ENCODE data around the gene PDZD7. TPM values are rescaled to one million over a fixed set of nuclear protein-coding genes. Genes with fewer than 3 reads are reported as not detected.

PDZD7 gene
- total RNA-seq, 1 donor from 2014 or later = 0.27 TPM

DNA sequence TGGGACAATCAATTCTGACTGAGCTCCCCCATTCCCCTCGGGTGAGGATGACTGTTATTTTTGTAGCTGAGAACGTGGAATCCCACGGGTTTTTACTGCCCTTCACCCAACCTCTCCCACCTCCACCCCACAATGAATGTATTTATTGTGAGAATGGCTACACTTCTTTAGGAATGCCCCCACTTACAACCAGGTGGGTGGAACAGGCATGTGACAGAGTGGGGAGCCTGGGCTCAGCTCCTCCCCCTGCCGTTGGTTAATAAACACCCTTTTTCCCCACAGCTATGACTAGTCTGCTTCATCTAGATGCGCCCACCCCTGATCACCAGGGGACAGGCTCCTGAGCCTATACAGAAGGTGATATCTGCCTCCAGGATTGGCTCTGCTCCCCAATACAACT is 45.6 kb downstream of the PDZD7 start:
- DNase-seq = no peak
- Histone ChIP-seq H3K36me3 (peaks cover 39% of the 10 kb centered on the region), H3K27me3 (ENCODE audit: low read depth) (no peaks in the 10 kb centered on the region), H3K9me3 (replicated peaks) (no peaks in the 10 kb centered on the region), H3K4me3 (no peak overlapping the region), H3K4me1 (peaks cover 40% of the 10 kb centered on the region), H3K27ac (replicated peaks) (no peak overlapping the region)
- TF ChIP-seq, protein P1, sequence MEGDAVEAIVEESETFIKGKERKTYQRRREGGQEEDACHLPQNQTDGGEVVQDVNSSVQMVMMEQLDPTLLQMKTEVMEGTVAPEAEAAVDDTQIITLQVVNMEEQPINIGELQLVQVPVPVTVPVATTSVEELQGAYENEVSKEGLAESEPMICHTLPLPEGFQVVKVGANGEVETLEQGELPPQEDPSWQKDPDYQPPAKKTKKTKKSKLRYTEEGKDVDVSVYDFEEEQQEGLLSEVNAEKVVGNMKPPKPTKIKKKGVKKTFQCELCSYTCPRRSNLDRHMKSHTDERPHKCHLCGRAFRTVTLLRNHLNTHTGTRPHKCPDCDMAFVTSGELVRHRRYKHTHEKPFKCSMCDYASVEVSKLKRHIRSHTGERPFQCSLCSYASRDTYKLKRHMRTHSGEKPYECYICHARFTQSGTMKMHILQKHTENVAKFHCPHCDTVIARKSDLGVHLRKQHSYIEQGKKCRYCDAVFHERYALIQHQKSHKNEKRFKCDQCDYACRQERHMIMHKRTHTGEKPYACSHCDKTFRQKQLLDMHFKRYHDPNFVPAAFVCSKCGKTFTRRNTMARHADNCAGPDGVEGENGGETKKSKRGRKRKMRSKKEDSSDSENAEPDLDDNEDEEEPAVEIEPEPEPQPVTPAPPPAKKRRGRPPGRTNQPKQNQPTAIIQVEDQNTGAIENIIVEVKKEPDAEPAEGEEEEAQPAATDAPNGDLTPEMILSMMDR (IDR thresholded peaks at IDR 0.05; ENCODE audit: borderline replicate concordance) = no peak
- intact Hi-C loops (cut with micrococcal nuclease) = no loop called here

DNA sequence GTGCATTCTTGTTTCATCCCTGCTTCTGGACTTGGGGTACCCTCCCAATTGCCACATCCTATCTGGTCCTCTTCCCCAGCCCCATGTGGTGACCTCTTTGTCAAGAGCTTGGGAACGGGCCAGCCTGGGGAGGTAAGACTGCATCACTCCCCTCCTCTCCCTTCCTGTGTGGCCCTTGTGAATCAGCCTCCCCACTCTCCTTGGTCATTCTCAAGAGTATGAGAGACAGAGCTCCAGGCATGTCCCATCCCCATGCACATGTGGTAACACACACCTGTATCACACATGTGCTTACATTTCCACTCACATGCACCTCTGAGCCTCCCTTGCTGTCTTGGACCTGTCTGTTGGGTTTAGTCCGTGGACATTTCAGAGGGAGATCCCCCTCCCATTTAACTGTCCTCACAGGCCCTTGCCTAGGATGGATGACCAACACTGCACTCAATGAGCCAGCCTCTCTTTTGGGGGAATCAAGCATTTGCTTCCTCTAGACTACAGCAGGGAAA is 46.2 kb downstream of the PDZD7 start:
- DNase-seq = no peak
- no peaks in the 10 kb centered on the region for H3K27me3 ChIP-seq (ENCODE audit: low read depth)
- TF ChIP-seq, protein P1 (IDR thresholded peaks at IDR 0.05; ENCODE audit: borderline replicate concordance) = no peak
- H3K27ac ChIP-seq (replicated peaks) = no peak overlapping the region
- H3K36me3 ChIP-seq = peaks cover 40% of the 10 kb centered on the region
- peaks cover 40% of the 10 kb centered on the region for H3K4me1 ChIP-seq
- no peak overlapping the region for H3K4me3 ChIP-seq
- H3K9me3 ChIP-seq (replicated peaks) = no peaks in the 10 kb centered on the region
- intact Hi-C loops (cut with micrococcal nuclease) = no loop called here

DNA sequence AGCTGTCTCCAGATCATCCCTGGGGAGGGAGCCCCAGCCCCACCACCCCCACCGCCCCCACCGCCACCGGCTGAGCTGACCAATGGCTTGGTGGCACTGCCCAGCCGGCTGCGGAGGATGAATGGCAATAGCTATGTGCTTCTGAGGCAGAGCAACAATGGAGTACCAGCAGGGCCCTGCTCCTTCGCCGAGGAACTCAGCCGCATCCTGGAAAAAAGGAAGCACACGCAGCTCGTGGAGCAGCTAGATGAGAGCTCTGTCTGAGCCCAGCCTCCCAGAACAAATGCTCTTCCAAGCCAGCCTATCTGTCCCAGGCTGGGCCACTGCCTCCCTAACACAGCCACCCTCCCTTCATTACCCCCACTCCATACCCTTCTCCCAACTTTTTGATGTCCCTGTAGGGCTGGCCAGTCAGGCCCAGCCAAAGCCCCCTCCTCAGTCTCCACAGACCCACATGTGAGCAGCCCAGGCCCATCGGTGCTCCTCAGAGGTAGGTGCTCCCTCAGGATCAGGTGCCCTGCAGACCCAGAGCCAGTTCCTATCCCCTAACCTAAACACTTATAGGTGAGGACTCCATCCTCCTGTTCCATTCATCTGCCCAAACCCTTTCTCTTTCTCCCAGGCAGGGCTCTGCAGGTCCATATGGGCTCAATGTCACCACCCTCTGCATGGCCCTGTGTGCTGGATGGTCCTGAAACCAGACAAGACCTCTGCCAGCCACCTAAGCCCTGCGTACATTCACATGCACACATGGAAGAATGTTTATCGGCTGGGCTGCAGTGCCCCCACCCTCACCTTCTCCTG is 46.9 kb downstream of the PDZD7 start:
- no peak overlapping the region for H3K27ac ChIP-seq (replicated peaks)
- peaks cover 39% of the 10 kb centered on the region for H3K36me3 ChIP-seq
- peaks cover 35% of the 10 kb centered on the region for H3K4me1 ChIP-seq
- TF ChIP-seq, protein P1 (IDR thresholded peaks at IDR 0.05; ENCODE audit: borderline replicate concordance) = no peak
- DNase-seq = no peak
- no peak overlapping the region for H3K4me3 ChIP-seq
- no peaks in the 10 kb centered on the region for H3K9me3 ChIP-seq (replicated peaks)
- intact Hi-C loops (cut with micrococcal nuclease) = no loop called here
- no peaks in the 10 kb centered on the region for H3K27me3 ChIP-seq (ENCODE audit: low read depth)

DNA sequence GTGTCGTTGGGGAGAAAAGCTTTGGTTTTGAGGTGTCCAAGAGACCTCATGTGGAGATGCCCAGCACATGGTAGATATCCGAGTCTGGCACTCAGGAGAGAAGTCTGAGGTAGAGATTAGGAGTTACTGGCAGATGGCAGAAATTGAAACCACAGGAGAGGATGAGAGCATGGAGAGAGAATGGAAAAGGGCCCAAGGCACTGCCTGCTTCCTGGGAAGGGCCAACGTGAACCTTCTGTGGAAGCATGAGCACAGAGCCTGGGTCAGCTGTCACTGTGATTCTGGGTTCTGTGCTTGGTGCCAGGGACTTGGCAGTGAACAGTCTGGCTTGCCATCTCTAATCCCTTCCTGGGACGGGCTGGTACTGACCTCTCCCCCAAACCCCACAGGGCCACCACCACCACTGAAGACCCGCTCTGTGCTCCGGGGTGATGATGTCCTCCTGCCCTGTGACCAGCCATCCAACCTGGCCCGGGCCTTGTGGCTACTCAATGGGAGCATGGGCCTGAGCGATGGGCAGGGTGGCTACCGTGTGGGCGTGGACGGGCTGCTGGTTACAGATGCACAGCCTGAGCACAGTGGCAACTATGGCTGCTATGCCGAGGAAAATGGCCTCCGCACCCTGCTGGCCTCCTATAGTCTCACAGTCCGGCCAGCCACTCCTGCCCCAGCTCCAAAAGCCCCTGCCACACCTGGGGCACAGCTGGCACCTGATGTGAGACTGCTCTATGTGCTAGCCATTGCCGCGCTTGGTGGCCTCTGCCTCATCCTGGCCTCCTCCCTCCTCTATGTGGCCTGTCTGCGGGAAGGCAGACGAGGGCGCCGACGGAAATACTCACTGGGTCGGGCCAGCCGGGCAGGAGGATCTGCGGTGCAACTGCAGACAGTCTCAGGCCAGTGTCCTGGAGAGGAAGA is 47.8 kb downstream of the PDZD7 start:
- Histone ChIP-seq H3K27ac (replicated peaks) (no peak overlapping the region), H3K36me3 (peaks cover 47% of the 10 kb centered on the region), H3K27me3 (ENCODE audit: low read depth) (no peaks in the 10 kb centered on the region), H3K4me3 (no peak overlapping the region), H3K4me1 (peaks cover 26% of the 10 kb centered on the region), H3K9me3 (replicated peaks) (no peaks in the 10 kb centered on the region)
- no peak for DNase-seq
- TF ChIP-seq, protein P1 (IDR thresholded peaks at IDR 0.05; ENCODE audit: borderline replicate concordance) = no peak
- intact Hi-C loops (cut with micrococcal nuclease) = no loop called here

DNA sequence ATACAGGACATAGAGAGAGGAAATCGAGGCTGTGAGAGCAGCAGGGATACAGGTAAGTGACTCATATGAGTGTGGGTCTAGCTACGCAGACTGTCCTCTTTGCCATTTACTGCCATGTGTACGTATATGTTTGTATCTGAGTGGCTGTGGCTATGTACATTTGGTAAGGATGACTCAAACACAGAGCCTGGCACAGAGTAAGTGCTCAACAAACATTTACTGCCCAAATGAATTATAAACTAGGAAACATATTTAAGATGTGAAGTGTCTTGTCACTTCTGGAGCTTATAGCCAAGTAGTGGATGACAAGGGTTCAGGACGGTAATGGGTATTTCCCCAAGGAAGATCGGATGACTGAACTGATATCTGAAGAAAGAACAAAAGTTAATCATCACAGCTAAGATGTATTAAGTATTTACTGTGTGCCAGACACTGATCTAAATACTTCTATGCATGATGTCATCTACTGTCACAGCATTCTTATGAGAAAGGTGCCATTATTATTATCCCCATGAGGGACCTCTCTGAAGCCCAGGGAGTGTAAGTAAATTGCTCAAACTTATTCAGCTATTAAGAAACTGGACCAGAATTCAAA is 49.7 kb downstream of the PDZD7 start:
- DNase-seq = no peak
- H3K27ac ChIP-seq (replicated peaks) = no peak overlapping the region
- intact Hi-C loops (cut with micrococcal nuclease) = no loop called here
- no peaks in the 10 kb centered on the region for H3K27me3 ChIP-seq (ENCODE audit: low read depth)
- H3K36me3 ChIP-seq = peaks cover 49% of the 10 kb centered on the region
- no peak overlapping the region for H3K4me3 ChIP-seq
- no peaks in the 10 kb centered on the region for H3K9me3 ChIP-seq (replicated peaks)
- TF ChIP-seq, protein P1 (IDR thresholded peaks at IDR 0.05; ENCODE audit: borderline replicate concordance) = no peak
- H3K4me1 ChIP-seq = peaks cover 7% of the 10 kb centered on the region
